TTC549 (cell line): ENCODE measurements around the gene UPF3A.

Experiments used
- FAIRE-seq: peaks from 2 replicates; lab custom pipeline; 2012; peaks lifted over from hg19 to GRCh38; lab: Jason Lieb, UNC

UPF3A gene

DNA sequence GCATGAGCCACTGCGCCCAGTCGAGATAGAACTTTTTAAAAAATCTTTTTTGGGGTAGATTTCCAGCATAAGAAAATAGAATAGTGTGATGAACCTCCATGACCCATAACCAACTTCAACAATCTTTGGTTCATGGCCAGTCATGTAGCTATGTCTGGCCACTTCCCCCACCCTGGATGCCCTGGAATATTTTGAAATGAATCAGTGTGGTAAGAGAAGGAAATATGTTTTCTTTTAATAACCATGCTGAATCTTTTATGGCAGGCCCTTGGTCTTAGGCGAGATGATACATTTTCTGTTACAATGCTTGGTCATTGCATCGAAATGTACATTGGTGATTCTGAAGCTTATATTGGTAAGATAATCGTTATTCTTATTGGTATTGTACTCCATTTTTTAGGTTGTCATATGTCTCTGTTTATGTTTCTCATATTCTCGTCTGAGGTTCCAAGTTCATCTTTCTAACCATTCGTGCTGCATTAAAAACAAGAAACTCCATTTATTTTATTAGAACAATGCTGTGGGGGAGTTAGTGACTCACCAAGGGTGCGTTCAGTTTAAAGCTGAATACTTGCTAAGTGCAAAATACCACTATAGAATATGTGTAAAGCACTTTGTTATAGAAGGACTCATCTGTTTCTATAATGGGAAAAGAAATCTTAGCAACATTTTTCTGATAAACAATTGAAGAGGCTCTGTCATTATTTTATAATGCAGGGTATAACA lies 16.4 kb upstream of the UPF3A start:
- FAIRE-seq: no peak

GRCh38 chr13:114266241-114266640 lies 15.2 kb upstream of the UPF3A start:
- no peak for FAIRE-seq

GRCh38 chr13:114268344-114269280 lies 12.8 kb upstream of the UPF3A start:
- FAIRE-seq: no peak

DNA sequence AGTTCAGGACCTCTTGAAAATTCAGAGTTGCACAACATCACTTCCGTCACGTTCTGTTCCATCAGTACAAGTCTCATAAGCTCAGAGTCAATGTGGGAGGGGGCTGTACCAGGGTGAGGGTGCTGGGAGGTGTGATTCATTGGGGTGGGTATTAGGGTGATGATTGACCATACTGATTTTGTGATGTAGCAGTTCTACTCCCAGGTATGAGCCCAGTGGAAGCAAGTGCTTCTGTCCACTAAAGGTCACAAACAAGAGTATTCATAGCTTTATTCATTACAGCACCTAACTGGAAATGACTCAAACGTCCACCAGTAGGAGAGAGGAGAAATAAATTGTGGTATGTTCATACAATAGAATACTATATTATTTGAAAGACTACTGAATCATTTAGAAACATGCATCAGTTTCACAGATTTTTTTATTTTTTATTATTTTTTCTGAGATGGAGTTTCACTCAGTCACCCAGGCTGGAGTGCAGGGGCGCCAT lies 12.1 kb upstream of the UPF3A start:
- FAIRE-seq: no peak

GRCh38 chr13:114272977-114273376 lies 8.4 kb upstream of the UPF3A start:
- no peak for FAIRE-seq

GRCh38 chr13:114275304-114275703 lies 6.1 kb upstream of the UPF3A start:
- no peak for FAIRE-seq

- FAIRE-seq: no peak
Measured at GRCh38 chr13:114279146-114279545, 2.3 kb upstream of the UPF3A start.

GRCh38 chr13:114279758-114280355 lies 1.5 kb upstream of the UPF3A start:
- FAIRE-seq: no peak

DNA sequence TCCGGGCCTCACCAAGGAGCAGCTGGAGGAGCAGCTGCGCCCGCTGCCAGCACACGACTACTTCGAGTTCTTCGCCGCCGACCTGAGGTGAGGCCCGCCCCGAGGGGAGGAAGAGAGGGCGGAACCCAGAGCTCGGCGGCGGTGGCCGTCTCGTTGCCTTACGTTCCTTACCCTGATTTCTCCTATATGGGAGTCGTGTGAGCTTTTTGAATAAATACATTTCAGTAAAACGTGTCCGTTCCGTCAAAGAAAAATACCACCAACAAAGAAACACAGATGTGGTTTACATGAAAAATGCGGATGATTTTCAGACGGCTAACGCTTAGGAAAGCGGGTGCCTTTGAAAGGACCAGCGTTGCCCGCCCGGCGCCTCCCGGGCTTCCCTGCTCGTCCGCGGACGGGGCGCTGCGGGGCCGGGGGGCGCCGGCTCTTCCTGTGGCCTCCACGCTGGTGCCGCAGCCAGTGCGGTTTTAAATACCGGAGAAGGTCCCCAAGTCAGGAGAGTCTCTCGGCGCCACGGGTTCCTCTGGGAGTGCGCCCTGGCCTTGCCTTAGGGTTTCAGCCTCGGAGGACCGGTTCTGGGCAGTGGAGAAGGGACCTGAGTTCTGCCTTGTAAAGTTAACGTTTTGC lies 755 bp downstream of the UPF3A start:
- FAIRE-seq: no peak

DNA sequence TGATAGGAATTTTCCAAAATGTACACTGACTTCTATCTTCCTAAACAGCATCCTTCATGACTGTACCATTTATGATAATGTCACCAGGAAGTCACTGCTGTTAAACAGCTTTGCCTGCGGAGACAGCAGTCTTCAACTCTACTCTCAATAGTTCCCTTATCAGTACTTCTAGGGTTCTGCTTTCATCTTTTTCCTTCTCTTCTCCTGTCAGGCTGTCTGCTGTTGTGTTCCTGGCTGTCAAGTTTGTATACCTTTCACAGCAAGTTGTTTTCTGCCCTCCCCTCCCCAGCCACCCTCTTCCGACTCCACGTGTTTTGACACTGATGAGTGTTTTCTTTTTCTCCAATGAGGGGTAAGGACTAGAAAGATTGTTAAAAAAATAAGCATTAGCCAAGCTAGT lies 2.2 kb downstream of the UPF3A start:
- FAIRE-seq: no peak

DNA sequence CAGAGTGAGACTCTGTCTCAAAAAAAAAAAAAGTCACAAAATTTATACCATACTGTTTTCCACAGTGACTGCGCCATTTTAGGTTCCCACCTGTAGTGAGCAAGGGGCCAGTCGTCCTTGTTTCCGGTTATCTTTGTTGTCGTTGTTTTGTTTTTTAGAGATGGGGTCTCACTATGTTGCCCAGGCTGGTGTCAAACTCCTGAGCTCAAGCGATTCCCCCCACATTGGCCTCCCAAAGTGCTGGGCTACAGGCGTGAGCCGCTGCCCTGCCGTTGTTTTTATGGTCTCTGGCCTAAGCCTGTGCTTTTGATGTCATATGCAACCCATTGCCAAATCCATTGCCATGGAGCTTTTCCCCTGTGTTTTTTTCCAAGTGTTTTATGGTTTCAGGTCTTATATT lies 3.3 kb downstream of the UPF3A start:
- no peak for FAIRE-seq

DNA sequence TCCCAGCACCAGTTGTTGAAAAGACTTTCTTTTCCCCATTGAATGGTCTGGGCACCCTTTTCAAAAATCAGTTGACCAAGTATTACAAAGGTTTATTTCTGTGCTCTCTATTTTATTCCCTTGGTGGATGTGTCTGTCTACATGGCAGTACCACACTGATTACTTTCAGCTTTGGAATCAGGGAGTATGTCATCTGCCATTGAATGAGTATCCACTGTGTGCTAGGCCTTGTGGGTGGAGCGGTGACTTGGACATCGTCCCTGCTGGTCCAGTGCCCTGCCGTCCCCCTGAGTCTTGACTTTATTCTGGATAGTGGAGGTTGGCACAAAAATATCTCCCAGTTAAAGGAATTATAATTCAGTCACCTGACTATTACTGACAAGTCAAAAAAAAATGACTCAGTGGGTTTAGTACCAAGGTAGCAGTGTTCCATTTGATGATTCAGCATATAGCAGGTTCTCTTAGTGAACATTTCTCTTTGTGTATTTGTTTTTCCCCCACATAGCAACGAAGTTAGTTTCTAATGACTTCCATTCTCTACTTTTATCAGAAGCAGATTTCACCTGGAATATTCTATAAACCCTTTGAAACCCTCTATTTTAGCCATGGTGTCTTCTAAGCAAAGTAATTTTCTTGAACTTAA lies 3.9 kb downstream of the UPF3A start:
- no peak for FAIRE-seq

GRCh38 chr13:114286808-114287207 lies 5.4 kb downstream of the UPF3A start:
- FAIRE-seq: no peak

DNA sequence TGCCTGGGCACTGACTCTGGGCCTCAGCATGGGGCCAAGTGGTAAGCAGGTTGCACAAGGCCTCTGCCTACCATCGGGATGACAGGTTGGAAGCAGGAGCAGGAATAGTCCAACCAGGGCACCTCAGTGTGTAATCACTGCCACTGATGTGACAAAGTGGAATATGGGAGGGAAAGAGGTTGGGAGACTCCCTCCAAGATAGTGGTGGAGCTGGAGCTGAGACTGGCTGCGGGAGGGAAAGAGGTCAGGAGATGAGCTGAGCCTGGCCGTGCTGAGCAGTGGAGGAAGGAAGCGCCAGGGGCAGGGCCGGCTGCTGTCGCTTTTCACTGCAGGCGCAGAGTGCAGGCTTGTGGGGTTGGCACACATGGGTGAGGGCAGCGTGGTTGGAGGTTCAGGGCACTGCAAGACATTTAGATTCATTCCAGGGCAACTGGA lies 6.8 kb downstream of the UPF3A start:
- FAIRE-seq: no peak

- FAIRE-seq: no peak
Measured at GRCh38 chr13:114296448-114296847, 15.0 kb downstream of the UPF3A start.

DNA sequence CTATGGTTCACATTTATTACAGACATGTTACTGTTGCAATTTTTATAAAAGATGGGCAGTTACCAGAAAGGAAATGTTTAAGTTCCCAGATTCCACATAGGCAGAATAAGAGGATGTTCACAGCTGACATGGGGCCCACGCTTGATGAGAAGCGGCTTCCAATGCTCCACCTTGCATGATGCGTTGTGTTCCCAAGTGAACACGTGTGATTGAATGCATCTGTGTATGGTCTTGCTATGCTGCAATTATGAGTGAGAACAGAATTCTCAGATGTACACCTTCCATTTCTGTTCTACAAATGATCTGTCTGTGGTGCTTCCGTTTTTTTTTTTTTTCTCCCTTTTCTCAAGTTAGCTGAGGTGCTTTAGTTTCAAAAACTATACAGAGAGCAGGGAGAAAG lies 15.5 kb downstream of the UPF3A start:
- FAIRE-seq: no peak

DNA sequence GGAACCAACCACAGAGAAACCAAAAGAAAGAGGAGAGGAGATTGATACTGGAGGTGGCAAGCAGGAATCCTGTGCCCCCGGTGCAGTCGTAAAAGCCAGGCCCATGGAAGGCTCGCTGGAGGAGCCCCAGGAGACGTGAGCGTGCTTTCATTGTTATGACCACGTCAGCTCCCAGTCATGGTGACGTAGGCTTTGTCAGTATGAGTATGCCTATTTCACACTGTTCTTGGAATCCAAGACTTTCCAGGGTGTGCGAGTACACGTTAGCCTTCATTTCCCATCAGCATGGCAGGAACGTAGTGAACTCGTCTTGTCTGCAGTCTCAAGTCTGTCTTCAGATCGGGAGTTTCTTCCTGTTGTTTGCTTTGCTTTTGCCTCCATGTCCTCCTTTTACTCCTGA lies 17.5 kb downstream of the UPF3A start:
- no peak for FAIRE-seq

GRCh38 chr13:114299604-114300305 lies 18.4 kb downstream of the UPF3A start:
- no peak for FAIRE-seq

GRCh38 chr13:114303700-114304327 lies 22.4 kb downstream of the UPF3A start:
- no peak for FAIRE-seq

DNA sequence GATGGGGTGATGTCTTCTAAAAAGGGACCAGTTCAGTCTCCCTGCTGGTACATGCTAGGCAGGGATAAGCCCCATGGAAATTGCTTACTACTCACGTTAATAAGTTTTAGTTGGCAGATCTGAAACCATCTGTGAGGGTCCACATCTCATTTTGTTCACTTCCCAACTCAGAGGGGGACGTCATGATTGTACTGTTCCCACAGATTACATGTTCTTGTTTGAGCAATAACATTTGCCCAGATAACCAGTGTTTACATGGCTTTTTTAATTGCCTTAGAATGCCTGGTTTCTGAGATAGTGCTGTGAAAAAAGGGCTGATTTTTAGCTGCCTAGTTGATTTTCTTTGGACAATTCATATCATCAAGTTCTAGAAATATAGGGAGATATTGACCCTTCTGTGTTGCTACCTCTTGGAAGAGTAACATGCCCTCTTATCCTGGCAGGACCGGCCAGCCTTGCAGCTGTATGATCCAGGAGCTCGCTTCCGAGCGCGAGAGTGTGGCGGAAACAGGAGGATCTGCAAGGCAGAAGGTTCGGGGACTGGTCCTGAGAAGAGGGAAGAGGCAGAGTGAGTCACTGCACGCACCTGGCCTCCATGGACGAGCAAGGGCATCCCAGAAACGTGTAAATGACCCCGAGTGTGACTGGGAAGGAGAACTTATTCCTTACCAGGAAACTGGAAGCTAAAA lies 23.1 kb downstream of the UPF3A start:
- FAIRE-seq: no peak
